K562 (cell line): ENCODE measurements around the gene GALNT16. TPM values are rescaled to one million over a fixed set of nuclear protein-coding genes. Genes with fewer than 3 reads are reported as not detected.
"Not testable (repeated sequence)": the region's sequence is repeated elsewhere in the genome, so short reads cannot be mapped to it uniquely, and the experiment has no call there.

Experiments
- ATAC-seq: fragments of 200-7000 bp; cut with Tn5 transposase; 3 replicates; pipeline ENCODE4 v1.9.1; 2020; ENCODE audit warnings: moderate library complexity
- BruUV-seq: library from RNA; stranded (reverse); fragments of 400-500 nt; replicated peaks from 2 replicates; lab custom pipeline; 2021; lab: Mats Ljungman, UMichigan
- CTCF ChIA-PET: fragments of 300-600 bp; formaldehyde crosslinking; extraction: SDS; loops from one replicate; lab custom pipeline; 2021; ENCODE audit warnings: low intra/inter-chr PET ratio; lab: Yijun Ruan, JAX
- POLR2A ChIA-PET: fragments of 300-600, 350-650 bp; sonication (Branson Sonifier 250); formaldehyde crosslinking; extraction: SDS; loops from one replicate; lab custom pipeline; 2021; ENCODE audit warnings: antibody characterized with exemption, inconsistent platforms; lab: Yijun Ruan, JAX
- DNase-seq, 4 experiments: peaks; one replicate each; pipeline versions ENCODE4 v3.0.0 to v3.0.0-alpha.2; 2011 to 2018; ENCODE audit warnings: low spot score in 3 of 4, mixed read lengths in 3 of 4; ENCODE audit errors: extremely low read depth in 1 of 4
- FAIRE-seq: peaks from 2 replicates; lab custom pipeline; 2011; peaks lifted over from hg19 to GRCh38; lab: Jason Lieb, UNC
- H2AFZ ChIP-seq: 2 replicates; pipeline ENCODE4 v1.6.0; 2011; ENCODE audit warnings: low read depth, low read length, control low read depth, inconsistent platforms
- H3K27ac ChIP-seq: fragments of 200-600 bp; 3 replicates; pipeline ENCODE4 v1.8.0; 2011; ENCODE audit warnings: low read depth, mild to moderate bottlenecking, control low read depth, inconsistent platforms, low read length, moderate library complexity, mixed read lengths; ENCODE audit errors: extremely low read depth
- H3K27me3 ChIP-seq, 2 experiments: fragments of 300-600 bp in 1 of 2; 2 replicates in 1 of 2; 3 replicates in 1 of 2; pipeline versions ENCODE4 v1.6.0 to v1.8.0; 2011; ENCODE audit warnings: inconsistent platforms in 2 of 2, low read length in 2 of 2, mild to moderate bottlenecking in 1 of 2, mixed read lengths in 1 of 2, moderate library complexity in 1 of 2; ENCODE audit not compliant: control insufficient read depth in 2 of 2, insufficient read depth in 2 of 2
- H3K36me3 ChIP-seq: fragments of 300-600 bp; 3 replicates; pipeline ENCODE4 v1.8.0; 2011; ENCODE audit warnings: mild to moderate bottlenecking, low read length, inconsistent platforms; ENCODE audit not compliant: control insufficient read depth, insufficient read depth
- H3K4me1 ChIP-seq, 2 experiments: fragments of 200-600 bp in 1 of 2; replicated peaks in 1 of 2; 2 replicates in 1 of 2; 3 replicates in 1 of 2; pipeline versions ENCODE4 v1.5.1 to v1.8.0; 2011; ENCODE audit warnings: inconsistent platforms in 2 of 2, low read length in 2 of 2, mild to moderate bottlenecking in 1 of 2, mixed read lengths in 1 of 2, moderate library complexity in 1 of 2; ENCODE audit not compliant: control insufficient read depth in 2 of 2, insufficient read depth in 2 of 2
- H3K4me2 ChIP-seq: 2 replicates; pipeline ENCODE4 v1.6.1; 2011; ENCODE audit warnings: low read length, control low read depth, inconsistent platforms, mixed read lengths; ENCODE audit not compliant: insufficient read depth
- H3K4me3 ChIP-seq: fragments of 200-600 bp; sonication (generic), shearing (Covaris generic); 2 replicates; pipeline ENCODE4 v1.5.1; 2016; ENCODE audit warnings: control low read depth, inconsistent platforms
- H3K79me2 ChIP-seq: fragments of 200-600 bp; 3 replicates; pipeline ENCODE4 v1.8.0; 2011; ENCODE audit warnings: low read length, inconsistent platforms; ENCODE audit not compliant: control insufficient read depth, insufficient read depth
- H3K9ac ChIP-seq, 2 experiments: 2 replicates each; pipeline versions ENCODE4 v1.6.0 to v1.6.1; 2011; ENCODE audit warnings: low read depth in 2 of 2, low read length in 2 of 2, control low read depth in 1 of 2, inconsistent platforms in 1 of 2, mild to moderate bottlenecking in 1 of 2, mixed read lengths in 1 of 2; ENCODE audit not compliant: insufficient read depth in 1 of 2
- H3K9me1 ChIP-seq: one replicate; pipeline ENCODE4 v1.6.0; 2011; ENCODE audit warnings: inconsistent platforms, mild to moderate bottlenecking, low read length, moderate library complexity; ENCODE audit not compliant: control insufficient read depth, insufficient read depth
- H3K9me3 ChIP-seq: replicated peaks from 2 replicates; pipeline ENCODE4 v1.5.1; 2011; ENCODE audit warnings: low read depth, low read length, inconsistent platforms; ENCODE audit not compliant: control insufficient read depth, insufficient read depth
- H4K20me1 ChIP-seq: replicated peaks from 2 replicates; pipeline ENCODE4 v1.6.1; 2011; ENCODE audit warnings: low read length, inconsistent platforms, mixed read lengths; ENCODE audit not compliant: control insufficient read depth, insufficient read depth
- CHCHD3 ChIP-seq: fragments of 250-450 bp; sonication (Bioruptor Pico); IDR thresholded peaks from 2 replicates; pipeline ENCODE4 v2.1.2; 2022; ENCODE audit warnings: mild to moderate bottlenecking
- DACH1 ChIP-seq: fragments of 450-650 bp; IDR thresholded peaks from 2 replicates; pipeline ENCODE4 v1.6.1; 2018; ENCODE audit not compliant: partially characterized antibody
- EP300 ChIP-seq: IDR thresholded peaks from 2 replicates; pipeline ENCODE4 v1.6.1; 2012; ENCODE audit warnings: low read length, improper control_type of control experiment
- ETS2 ChIP-seq: IDR thresholded peaks from 2 replicates; pipeline ENCODE4 v1.6.1; 2016; ENCODE audit warnings: borderline replicate concordance, missing genetic modification characterization, mild to moderate bottlenecking, moderate library complexity, missing compliant biosample characterization; ENCODE audit not compliant: poor library complexity, severe bottlenecking
- LCOR ChIP-seq: sonication (generic); formaldehyde crosslinking; IDR thresholded peaks from 2 replicates; pipeline ENCODE4 v1.8.0; 2022; ENCODE audit warnings: mild to moderate bottlenecking, missing genetic modification reagents
- POLR2A ChIP-seq: fragments of 450-650 bp; conservative IDR thresholded peaks from 2 replicates; pipeline ENCODE4 v1.6.1; 2016
- ZNF133 ChIP-seq: fragments of 250-450 bp; sonication (Bioruptor Pico); IDR thresholded peaks from 2 replicates; pipeline ENCODE4 v1.4.0; 2020; ENCODE audit warnings: mild to moderate bottlenecking
- ZNF24 ChIP-seq: fragments of 450-650 bp; IDR thresholded peaks from 2 replicates; pipeline ENCODE4 v1.6.1; 2016
- ZNF41 ChIP-seq: fragments of 250-450 bp; sonication (Bioruptor Pico); conservative IDR thresholded peaks from 2 replicates; pipeline ENCODE4 v1.4.0; 2020; ENCODE audit warnings: mild to moderate bottlenecking
- ZNF75A ChIP-seq: fragments of 450-650 bp; formaldehyde crosslinking; IDR thresholded peaks from 2 replicates; pipeline ENCODE4 v1.4.0; 2020; ENCODE audit warnings: mild to moderate bottlenecking
- ZNF766 ChIP-seq: fragments of 200-800 bp; sonication (Bioruptor generic); conservative IDR thresholded peaks from 2 replicates; pipeline ENCODE4 v1.6.1; 2016; ENCODE audit warnings: missing genetic modification characterization, missing compliant biosample characterization
- WGBS: fragments of 100-300 bp; shearing (Covaris generic); methylation state at CpG from one replicate; pipeline ENCODE4 v1.1.6; 2016; ENCODE audit warnings: low coverage, mixed read lengths; ENCODE audit not compliant: insufficient coverage; ENCODE audit errors: missing lambda C conversion rate; 5-methylcytosine and 5-hydroxymethylcytosine counted together
- in situ Hi-C: fragments of 300-500 bp; cut with MboI; formaldehyde crosslinking; loops from 4 replicates; pipeline ENCODE4 v1.15.0; 2018; ENCODE audit warnings: inconsistent platforms, mixed read lengths
- intact Hi-C: fragments of 100-400 bp; cut with micrococcal nuclease; formaldehyde crosslinking; loops from 2 replicates; pipeline ENCODE4 v1.14.2; 2022
- polyA plus RNA-seq, 8 experiments: library from polyadenylated mRNA; depleted of rRNA in 4 of 8; stranded (reverse) in 5 of 8; unstranded in 3 of 8; fragments of >200 nt; fragmentation: Nextera tagmentation in 2 of 8; fragmentation: Illumina TruSeq in 1 of 8; extraction: Ambion mirVana in 2 of 8; extraction: Trizol in 1 of 8; gene quantifications; 2 replicates each; pipeline versions ENCODE4 v1.2.1 to v1.2.3, GENCODE V29; 2011 to 2014; ENCODE audit warnings: inconsistent platforms in 1 of 8, missing spikeins in 1 of 8
- total RNA-seq, 7 experiments: library from RNA; depleted of rRNA in 6 of 7; stranded (reverse); fragments of >200 nt in 6 of 7; fragmentation: Illumina TruSeq in 2 of 7; extraction: Trizol in 2 of 7; gene quantifications; 2 replicates each; pipeline versions ENCODE4 v1.2.1 to v1.2.3, GENCODE V29; 2011 to 2021; ENCODE audit warnings: low replicate concordance in 1 of 7
- TF ChIP-seq, protein P1 (sequence below): sonication (generic); formaldehyde crosslinking; IDR thresholded peaks from 2 replicates; pipeline ENCODE4 v1.8.0; 2022; ENCODE audit warnings: missing genetic modification reagents, mild to moderate bottlenecking, borderline replicate concordance
- TF ChIP-seq, protein P2 (sequence below): fragments of 250-450 bp; sonication (Bioruptor Pico); IDR thresholded peaks from 2 replicates; pipeline ENCODE4 v1.5.0; 2021
- TF ChIP-seq, protein P3 (sequence below): fragments of 450-650 bp; conservative IDR thresholded peaks from 2 replicates; pipeline ENCODE4 v1.6.1; 2016; ENCODE audit warnings: missing genetic modification characterization, low read depth, mild to moderate bottlenecking, missing compliant biosample characterization, moderate library complexity

Gene GALNT16
- total and polyA plus RNA-seq, 9 of the 15 experiments (the other 6 are each of a cell fraction or from before 2014, with no cell fraction given) = not detected

DNA sequence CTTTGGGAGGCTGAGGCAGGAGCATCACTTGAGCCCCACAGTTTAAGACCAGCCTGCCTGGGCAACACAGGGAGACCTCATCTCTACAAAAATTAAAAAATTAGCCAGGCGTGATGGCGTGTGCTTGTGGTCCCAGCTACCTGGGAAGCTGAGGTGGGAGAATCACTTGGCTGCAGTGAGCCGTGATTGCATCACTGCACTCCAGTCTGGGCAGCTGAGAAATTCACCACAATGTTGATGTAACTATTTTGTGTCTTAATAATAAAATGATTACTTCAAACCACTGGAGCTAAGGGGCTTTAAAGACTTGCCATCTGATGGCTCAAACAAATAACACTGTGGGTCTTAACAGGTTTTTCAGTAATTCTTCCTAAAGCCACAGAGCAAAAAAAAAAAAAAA, 127.4 kb downstream of the GALNT16 start (continued):
- TF ChIP-seq, protein P1, sequence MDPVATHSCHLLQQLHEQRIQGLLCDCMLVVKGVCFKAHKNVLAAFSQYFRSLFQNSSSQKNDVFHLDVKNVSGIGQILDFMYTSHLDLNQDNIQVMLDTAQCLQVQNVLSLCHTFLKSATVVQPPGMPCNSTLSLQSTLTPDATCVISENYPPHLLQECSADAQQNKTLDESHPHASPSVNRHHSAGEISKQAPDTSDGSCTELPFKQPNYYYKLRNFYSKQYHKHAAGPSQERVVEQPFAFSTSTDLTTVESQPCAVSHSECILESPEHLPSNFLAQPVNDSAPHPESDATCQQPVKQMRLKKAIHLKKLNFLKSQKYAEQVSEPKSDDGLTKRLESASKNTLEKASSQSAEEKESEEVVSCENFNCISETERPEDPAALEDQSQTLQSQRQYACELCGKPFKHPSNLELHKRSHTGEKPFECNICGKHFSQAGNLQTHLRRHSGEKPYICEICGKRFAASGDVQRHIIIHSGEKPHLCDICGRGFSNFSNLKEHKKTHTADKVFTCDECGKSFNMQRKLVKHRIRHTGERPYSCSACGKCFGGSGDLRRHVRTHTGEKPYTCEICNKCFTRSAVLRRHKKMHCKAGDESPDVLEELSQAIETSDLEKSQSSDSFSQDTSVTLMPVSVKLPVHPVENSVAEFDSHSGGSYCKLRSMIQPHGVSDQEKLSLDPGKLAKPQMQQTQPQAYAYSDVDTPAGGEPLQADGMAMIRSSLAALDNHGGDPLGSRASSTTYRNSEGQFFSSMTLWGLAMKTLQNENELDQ (CRISPR knock-in tag) = no peak
- TF ChIP-seq ZNF41 (no peak), ZNF75A (CRISPR knock-in tag) (no peak), ZNF133 (CRISPR knock-in tag) (no peak), EP300 (no peak), ETS2 (tag) (no peak), ZNF766 (CRISPR knock-in tag) (no peak), LCOR (no peak), DACH1 (no peak), ZNF24 (no peak), CHCHD3 (CRISPR knock-in tag) (no peak), POLR2A (no peak)
- TF ChIP-seq, protein P2, sequence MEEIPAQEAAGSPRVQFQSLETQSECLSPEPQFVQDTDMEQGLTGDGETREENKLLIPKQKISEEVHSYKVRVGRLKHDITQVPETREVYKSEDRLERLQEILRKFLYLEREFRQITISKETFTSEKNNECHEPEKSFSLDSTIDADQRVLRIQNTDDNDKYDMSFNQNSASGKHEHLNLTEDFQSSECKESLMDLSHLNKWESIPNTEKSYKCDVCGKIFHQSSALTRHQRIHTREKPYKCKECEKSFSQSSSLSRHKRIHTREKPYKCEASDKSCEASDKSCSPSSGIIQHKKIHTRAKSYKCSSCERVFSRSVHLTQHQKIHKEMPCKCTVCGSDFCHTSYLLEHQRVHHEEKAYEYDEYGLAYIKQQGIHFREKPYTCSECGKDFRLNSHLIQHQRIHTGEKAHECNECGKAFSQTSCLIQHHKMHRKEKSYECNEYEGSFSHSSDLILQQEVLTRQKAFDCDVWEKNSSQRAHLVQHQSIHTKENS = no peak
- TF ChIP-seq, protein P3, sequence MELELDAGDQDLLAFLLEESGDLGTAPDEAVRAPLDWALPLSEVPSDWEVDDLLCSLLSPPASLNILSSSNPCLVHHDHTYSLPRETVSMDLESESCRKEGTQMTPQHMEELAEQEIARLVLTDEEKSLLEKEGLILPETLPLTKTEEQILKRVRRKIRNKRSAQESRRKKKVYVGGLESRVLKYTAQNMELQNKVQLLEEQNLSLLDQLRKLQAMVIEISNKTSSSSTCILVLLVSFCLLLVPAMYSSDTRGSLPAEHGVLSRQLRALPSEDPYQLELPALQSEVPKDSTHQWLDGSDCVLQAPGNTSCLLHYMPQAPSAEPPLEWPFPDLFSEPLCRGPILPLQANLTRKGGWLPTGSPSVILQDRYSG = no peak

DNA sequence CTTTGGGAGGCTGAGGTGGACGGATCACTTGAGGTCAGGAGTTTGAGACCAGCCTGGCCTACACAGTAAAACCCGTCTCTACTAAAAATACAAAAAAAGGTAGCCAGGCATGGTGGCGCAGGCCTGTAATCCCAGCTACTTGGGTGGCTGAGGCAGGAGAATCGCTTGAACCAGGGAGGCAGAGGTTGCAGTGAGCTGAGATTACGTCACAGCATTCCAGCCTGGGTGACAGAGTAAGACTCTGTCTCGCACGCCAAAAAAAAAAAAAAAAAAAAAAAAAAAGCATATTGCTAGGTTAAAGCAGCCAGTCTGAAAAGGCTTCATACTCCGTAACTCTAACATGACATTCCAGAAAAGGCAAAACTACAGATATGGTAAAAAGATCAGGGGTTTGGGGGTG, 131.4 kb downstream of the GALNT16 start:
- DNase-seq, H3K9me1 ChIP-seq, in situ Hi-C loops, intact Hi-C loops, H3K9me3 ChIP-seq, CTCF ChIA-PET, H3K27ac ChIP-seq, H3K4me3 ChIP-seq, BruUV-seq, H3K27me3 ChIP-seq, H3K9ac ChIP-seq, H3K4me1 ChIP-seq, H4K20me1 ChIP-seq, H3K4me2 ChIP-seq, H2AFZ ChIP-seq, ATAC-seq, FAIRE-seq: not testable (repeated sequence)
- POLR2A ChIA-PET = interaction anchor here (0.6 to 1.1 kb wide), 2 partner anchors 21 to 223 kb away, joined by 3 read pairs; no protein-coding TSS in a partner anchor
- Histone ChIP-seq H3K36me3 (peaks cover 93% of the 10 kb centered on the region), H3K79me2 (peaks cover 96% of the 10 kb centered on the region)
- 100% methylated on average over 2 of the region's 8 CpGs for WGBS
